ENCODE data around the gene GABRR3. TPM values are rescaled to one million over a fixed set of nuclear protein-coding genes. Genes with fewer than 3 reads are reported as not detected.

Gene GABRR3
- total RNA-seq, 1 donor from 2014 or later, result not detected

DNA sequence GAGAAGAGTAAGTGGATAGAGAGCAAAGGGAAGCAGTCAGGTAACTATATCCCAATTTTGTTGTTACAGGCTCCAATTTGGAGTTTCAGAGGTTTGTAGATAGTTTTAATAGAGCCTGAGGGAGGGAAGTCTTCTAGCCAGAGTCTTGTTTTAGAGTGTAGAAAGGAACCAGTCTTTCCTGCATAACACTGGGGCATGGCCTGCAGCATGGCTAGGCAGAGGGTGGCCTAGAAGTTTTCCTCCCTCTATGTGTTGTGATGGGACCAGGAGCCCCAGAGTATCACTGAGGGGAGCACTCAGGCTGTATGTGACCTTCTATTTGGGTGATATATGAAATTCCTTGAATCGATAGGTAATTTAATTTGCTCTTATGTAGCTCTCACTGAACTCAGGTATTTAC is 22.5 kb upstream of the GABRR3 start:
- H3K36me3 Mint-ChIP-seq (ENCODE audit: low read depth, unreplicated experiment), result no peaks in the 10 kb centered on the region
- TF ChIP-seq, protein P1, sequence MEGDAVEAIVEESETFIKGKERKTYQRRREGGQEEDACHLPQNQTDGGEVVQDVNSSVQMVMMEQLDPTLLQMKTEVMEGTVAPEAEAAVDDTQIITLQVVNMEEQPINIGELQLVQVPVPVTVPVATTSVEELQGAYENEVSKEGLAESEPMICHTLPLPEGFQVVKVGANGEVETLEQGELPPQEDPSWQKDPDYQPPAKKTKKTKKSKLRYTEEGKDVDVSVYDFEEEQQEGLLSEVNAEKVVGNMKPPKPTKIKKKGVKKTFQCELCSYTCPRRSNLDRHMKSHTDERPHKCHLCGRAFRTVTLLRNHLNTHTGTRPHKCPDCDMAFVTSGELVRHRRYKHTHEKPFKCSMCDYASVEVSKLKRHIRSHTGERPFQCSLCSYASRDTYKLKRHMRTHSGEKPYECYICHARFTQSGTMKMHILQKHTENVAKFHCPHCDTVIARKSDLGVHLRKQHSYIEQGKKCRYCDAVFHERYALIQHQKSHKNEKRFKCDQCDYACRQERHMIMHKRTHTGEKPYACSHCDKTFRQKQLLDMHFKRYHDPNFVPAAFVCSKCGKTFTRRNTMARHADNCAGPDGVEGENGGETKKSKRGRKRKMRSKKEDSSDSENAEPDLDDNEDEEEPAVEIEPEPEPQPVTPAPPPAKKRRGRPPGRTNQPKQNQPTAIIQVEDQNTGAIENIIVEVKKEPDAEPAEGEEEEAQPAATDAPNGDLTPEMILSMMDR (IDR thresholded peaks at IDR 0.05; ENCODE audit: unreplicated experiment), result no peak
- no peaks in the 10 kb centered on the region for H3K27me3 Mint-ChIP-seq (ENCODE audit: unreplicated experiment)
- no peaks in the 10 kb centered on the region for H3K4me1 Mint-ChIP-seq (ENCODE audit: unreplicated experiment)
- DNase-seq (ENCODE audit: low spot score), result no peak
- H3K27ac Mint-ChIP-seq (ENCODE audit: unreplicated experiment), result no peak overlapping the region
- no peaks in the 10 kb centered on the region for H3K9me3 Mint-ChIP-seq (ENCODE audit: unreplicated experiment)
- H3K4me3 Mint-ChIP-seq (ENCODE audit: unreplicated experiment), result no peak overlapping the region

DNA sequence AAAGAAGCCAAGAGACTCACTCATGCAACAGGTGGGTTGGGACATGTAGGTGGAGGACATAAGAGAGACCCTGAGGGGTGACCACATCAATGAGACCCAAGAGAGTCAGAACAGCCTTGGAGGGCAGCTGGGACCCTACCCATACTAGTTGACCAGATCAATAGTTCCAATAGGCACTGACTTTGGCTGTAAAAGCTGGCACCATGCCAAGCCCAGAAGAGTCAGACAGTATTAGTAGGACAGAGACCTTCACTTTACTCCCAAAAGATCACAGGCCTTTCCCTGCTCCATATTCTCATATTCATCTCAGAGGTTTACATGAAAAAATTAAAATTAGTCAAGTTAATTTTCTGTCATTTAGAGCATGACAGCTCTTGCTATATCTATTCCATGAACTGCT is 20.9 kb upstream of the GABRR3 start:
- Mint-ChIP-seq H3K4me1 (ENCODE audit: unreplicated experiment) (no peaks in the 10 kb centered on the region), H3K27me3 (ENCODE audit: unreplicated experiment) (no peaks in the 10 kb centered on the region), H3K4me3 (ENCODE audit: unreplicated experiment) (no peak overlapping the region), H3K27ac (ENCODE audit: unreplicated experiment) (no peak overlapping the region), H3K36me3 (ENCODE audit: low read depth, unreplicated experiment) (no peaks in the 10 kb centered on the region), H3K9me3 (ENCODE audit: unreplicated experiment) (no peaks in the 10 kb centered on the region)
- DNase-seq (ENCODE audit: low spot score), result no peak
- TF ChIP-seq, protein P1 (IDR thresholded peaks at IDR 0.05; ENCODE audit: unreplicated experiment), result no peak

DNA sequence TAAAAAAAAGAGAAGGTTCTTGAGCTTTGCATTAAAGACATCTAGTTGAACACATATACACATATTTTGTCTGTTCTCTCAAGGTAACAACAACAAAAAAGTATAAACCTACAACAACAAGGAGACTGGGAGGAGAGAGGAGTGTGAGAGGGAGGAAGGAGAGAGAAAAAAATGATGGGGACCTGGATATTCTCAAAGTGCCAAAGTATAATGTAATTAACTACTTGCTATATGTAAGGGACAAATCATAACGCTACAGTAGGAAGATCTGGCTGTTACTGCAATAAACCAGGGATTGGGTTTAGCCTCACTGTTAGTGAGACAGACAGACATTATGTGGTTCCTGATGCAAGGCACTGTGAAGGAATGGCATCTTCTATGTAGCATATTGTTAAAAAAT is 14.2 kb upstream of the GABRR3 start:
- Mint-ChIP-seq H3K27me3 (ENCODE audit: unreplicated experiment) (no peaks in the 10 kb centered on the region), H3K4me3 (ENCODE audit: unreplicated experiment) (no peak overlapping the region), H3K27ac (ENCODE audit: unreplicated experiment) (no peak overlapping the region), H3K4me1 (ENCODE audit: unreplicated experiment) (no peaks in the 10 kb centered on the region), H3K9me3 (ENCODE audit: unreplicated experiment) (no peaks in the 10 kb centered on the region), H3K36me3 (ENCODE audit: low read depth, unreplicated experiment) (no peaks in the 10 kb centered on the region)
- TF ChIP-seq, protein P1 (IDR thresholded peaks at IDR 0.05; ENCODE audit: unreplicated experiment), result no peak
- no peak for DNase-seq (ENCODE audit: low spot score)

GRCh38 chr3:98048586-98048985 is 13.5 kb upstream of the GABRR3 start:
- DNase-seq (ENCODE audit: low spot score), result no peak
- TF ChIP-seq, protein P1 (IDR thresholded peaks at IDR 0.05; ENCODE audit: unreplicated experiment), result no peak
- Mint-ChIP-seq H3K27ac (ENCODE audit: unreplicated experiment) (no peak overlapping the region), H3K4me3 (ENCODE audit: unreplicated experiment) (no peak overlapping the region), H3K9me3 (ENCODE audit: unreplicated experiment) (no peaks in the 10 kb centered on the region), H3K27me3 (ENCODE audit: unreplicated experiment) (no peaks in the 10 kb centered on the region), H3K4me1 (ENCODE audit: unreplicated experiment) (no peaks in the 10 kb centered on the region), H3K36me3 (ENCODE audit: low read depth, unreplicated experiment) (no peaks in the 10 kb centered on the region)

DNA sequence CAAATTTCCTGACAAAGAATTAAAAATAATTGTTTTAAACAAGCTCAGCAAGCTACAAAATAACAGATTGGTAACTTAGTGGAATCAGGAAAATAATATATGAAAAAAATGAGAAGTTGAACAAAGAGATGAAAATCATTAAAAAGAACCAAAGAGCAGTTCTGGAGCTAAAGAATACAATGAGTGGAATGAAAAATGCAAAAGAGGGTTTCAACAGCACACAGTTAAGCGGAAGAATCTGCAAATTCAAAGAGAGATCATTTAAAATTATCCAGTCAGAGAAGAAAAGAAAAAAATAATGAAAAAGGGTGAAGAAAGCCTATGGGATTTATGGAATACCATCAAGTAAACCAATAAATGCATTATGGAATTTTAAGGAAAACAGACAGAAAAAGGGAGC is 6.2 kb upstream of the GABRR3 start:
- Mint-ChIP-seq H3K36me3 (ENCODE audit: low read depth, unreplicated experiment) (no peaks in the 10 kb centered on the region), H3K9me3 (ENCODE audit: unreplicated experiment) (no peaks in the 10 kb centered on the region), H3K27me3 (ENCODE audit: unreplicated experiment) (peaks cover 2% of the 10 kb centered on the region), H3K4me1 (ENCODE audit: unreplicated experiment) (peaks cover 3% of the 10 kb centered on the region), H3K4me3 (ENCODE audit: unreplicated experiment) (no peak overlapping the region), H3K27ac (ENCODE audit: unreplicated experiment) (no peak overlapping the region)
- TF ChIP-seq, protein P1 (IDR thresholded peaks at IDR 0.05; ENCODE audit: unreplicated experiment), result no peak
- DNase-seq (ENCODE audit: low spot score), result no peak
